GM12865 (cell line): ENCODE results near the gene DUSP9.

Source experiments
- DNase-seq: peaks from one replicate; pipeline ENCODE4 v3.0.0; 2010; ENCODE audit warnings: low read depth
- H3K4me3 ChIP-seq: 2 replicates; pipeline ENCODE4 v1.5.1; 2011; ENCODE audit warnings: mild to moderate bottlenecking, low read depth, low read length, control low read depth
- TF ChIP-seq, protein P1 (sequence below): IDR thresholded peaks from 2 replicates; pipeline ENCODE4 v1.5.1; 2011; ENCODE audit warnings: low read length, control low read depth, low read depth, inconsistent platforms; ENCODE audit not compliant: insufficient read depth; ENCODE audit errors: missing control alignments

The DUSP9 gene

GRCh38 chrX:153649915-153650782, 3.1 kb downstream of the DUSP9 start:
- H3K4me3 ChIP-seq = no peak overlapping the region
- TF ChIP-seq, protein P1, sequence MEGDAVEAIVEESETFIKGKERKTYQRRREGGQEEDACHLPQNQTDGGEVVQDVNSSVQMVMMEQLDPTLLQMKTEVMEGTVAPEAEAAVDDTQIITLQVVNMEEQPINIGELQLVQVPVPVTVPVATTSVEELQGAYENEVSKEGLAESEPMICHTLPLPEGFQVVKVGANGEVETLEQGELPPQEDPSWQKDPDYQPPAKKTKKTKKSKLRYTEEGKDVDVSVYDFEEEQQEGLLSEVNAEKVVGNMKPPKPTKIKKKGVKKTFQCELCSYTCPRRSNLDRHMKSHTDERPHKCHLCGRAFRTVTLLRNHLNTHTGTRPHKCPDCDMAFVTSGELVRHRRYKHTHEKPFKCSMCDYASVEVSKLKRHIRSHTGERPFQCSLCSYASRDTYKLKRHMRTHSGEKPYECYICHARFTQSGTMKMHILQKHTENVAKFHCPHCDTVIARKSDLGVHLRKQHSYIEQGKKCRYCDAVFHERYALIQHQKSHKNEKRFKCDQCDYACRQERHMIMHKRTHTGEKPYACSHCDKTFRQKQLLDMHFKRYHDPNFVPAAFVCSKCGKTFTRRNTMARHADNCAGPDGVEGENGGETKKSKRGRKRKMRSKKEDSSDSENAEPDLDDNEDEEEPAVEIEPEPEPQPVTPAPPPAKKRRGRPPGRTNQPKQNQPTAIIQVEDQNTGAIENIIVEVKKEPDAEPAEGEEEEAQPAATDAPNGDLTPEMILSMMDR = no peak
- DNase-seq = no peak

- TF ChIP-seq, protein P1 = no peak
- no peak for DNase-seq
- H3K4me3 ChIP-seq = no peak overlapping the region
Measured at GRCh38 chrX:153650959-153651358, 4.0 kb downstream of the DUSP9 start.

DNA sequence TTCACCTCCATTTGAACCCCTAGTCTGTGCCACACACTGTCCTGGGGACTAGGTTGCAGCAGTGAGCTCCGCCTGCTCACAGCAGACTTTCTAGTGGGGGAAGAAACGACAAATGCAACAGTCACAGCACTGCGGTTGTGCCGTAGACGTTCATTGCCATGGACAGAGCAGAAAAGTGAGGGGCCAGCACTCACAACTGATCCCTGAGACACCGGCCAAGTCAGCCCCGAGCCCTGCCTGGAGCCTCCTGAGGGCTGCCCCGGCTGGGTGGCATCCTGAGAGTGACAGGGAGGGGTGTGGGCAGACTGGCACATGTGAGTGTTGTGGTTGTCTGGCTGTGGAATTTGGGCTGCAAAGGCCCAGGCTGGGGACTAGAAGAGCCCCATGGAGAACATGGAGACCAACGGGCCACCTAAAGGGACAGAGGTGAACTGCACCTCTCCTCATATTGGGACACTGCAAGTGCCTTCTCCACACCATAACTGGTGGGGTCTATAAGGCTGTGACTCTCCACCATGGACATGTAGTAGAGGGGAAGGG, 4.6 kb downstream of the DUSP9 start:
- peak; percentile 24 for DNase-seq
- TF ChIP-seq, protein P1 = peak; percentile 33

GRCh38 chrX:153653556-153653955, 6.6 kb downstream of the DUSP9 start:
- H3K4me3 ChIP-seq = no peak overlapping the region
- TF ChIP-seq, protein P1 = no peak
- no peak for DNase-seq

More for the DNA sequence above, 4.6 kb downstream of the DUSP9 start:
- H3K4me3 ChIP-seq = no peak overlapping the region

DNA sequence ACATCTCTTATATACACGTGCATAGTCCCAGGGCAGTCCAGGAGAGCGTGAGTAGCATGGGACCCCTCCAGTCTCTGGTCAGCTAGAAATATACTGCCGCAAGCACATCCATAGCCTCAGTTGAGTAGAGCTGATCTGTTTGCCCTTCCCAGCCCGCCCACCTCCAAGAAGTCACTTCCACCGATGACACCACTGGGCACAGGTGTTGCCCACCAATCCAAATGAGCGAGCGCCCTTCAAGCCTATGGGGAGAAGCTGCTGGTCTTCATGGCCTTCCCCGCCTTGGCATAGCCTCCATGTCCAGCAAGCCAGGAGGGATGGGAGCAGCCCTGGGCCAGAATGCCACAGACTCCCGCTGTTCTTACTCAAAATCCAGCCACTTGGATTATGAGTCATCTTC, 10.2 kb downstream of the DUSP9 start:
- H3K4me3 ChIP-seq = no peak overlapping the region
- TF ChIP-seq, protein P1 = no peak
- DNase-seq = no peak

DNA sequence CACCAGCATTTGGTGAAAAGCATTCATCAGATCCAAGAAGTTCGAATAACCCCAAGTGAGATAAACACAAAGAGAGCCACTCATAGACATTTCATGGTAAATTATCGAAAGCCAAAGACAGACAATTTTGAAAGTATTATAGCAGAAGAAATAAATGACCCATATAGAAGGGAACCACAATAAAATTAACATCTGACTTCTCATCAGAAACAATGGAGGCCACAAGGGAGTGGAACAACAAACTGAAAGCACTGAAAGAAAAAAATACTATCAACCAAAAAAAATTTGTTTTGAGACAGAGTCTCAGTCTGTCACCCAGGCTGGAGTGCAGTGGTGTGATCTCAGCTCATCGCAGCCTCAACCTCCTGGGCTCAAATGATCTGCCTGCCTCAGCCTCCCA, 12.3 kb downstream of the DUSP9 start:
- H3K4me3 ChIP-seq = no peak overlapping the region
- DNase-seq = no peak
- TF ChIP-seq, protein P1 = no peak
